HG03354 (cell line): ENCODE measurements around the gene AIFM3.

Experiments used
- ATAC-seq: cut with Tn5 transposase; IDR thresholded peaks from one replicate; pipeline ENCODE4 v1.9.1; 2021; ENCODE audit warnings: mild to moderate bottlenecking; ENCODE audit not compliant: unreplicated experiment, poor library complexity, severe bottlenecking

Gene AIFM3

DNA sequence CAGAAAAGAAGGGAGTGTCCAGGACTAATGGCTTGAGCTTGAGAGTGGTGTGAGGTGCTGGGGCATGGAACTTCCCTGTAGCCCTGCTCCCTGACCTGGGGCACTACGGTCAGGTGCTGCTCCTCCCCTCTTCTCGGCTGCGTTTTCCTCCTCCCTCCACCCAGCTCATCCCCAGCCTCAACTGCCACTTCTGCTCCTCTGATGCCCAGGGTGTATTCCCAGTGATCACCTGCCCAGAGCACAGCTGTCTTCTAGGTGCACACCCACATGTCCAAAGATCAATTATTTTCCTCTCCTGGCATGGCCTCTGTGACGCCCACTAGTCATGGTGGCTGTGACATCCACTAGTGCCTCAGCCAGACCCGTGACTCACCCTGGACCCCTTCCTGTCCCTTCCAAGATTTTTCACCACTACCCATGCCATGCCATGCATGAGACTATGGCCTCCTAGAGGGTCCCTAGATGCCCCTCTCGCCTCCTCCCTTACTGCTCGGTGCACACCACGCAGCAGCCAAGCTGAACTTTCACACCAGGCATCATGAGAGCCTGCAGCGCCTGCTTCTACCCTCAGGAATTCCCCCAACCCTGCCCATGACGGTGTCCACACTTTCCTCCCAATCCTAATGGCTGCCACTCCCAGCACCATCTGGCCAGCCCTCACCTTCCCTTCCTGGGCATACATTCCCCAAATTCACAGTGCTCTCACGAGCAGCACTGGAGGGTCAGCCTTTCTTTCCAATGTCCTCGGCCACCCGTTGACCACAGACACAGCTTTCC is 49.8 kb downstream of the AIFM3 start:
- ATAC-seq = no peak

GRCh38 chr22:21018314-21018713 is 51.3 kb downstream of the AIFM3 start:
- no peak for ATAC-seq

DNA sequence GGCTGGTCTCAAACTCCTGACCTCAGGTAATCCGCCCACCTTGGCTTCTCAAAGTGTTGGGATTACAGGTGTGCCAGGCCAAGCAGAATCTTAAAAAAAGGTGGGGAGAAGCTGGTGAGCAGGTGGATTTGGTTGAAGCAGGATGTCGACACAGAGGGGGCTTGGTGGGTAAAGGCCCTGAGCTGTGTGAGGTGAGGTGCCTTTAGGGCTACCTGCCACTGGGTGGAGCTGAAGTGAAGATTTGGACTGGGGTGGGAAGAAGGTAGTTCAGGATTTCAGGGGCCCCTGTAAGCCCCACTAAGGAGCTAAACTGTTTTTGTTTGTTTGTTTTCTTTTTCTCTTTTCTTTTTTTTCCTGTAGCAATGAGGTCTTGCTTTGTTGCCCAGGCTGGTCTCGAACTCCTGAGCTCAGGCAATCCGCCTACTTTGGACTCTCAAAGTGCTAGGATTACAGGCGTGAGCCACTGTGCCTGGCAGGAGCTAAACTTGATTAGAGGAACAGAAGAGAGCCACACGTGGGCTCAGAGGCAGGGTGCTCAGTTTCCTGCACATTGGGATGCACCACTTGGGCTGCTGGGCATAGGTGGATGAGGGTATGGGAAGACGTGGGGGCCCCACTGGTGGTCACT is 53.9 kb downstream of the AIFM3 start:
- ATAC-seq = no peak

GRCh38 chr22:21022507-21022906 is 55.5 kb downstream of the AIFM3 start:
- ATAC-seq = no peak

DNA sequence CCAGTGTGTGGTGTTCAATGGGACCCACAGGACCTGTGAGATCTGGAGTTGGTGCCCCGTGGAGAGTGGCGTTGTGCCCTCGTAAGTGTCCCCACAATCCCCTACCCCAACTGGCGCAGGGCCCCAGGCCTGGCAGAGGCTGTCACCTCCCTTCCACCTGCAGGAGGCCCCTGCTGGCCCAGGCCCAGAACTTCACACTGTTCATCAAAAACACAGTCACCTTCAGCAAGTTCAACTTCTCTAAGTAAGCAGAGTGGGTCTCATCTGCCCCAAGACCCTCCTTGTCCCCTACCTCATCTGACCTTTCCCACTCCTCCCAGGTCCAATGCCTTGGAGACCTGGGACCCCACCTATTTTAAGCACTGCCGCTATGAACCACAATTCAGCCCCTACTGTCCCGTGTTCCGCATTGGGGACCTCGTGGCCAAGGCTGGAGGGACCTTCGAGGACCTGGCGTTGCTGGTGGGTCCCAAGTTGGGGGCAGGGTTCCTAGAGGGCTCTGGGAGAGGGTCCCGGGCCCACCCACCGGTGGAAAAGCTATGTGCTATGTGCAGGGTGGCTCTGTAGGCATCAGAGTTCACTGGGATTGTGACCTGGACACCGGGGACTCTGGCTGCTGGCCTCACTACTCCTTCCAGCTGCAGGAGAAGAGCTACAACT is 56.0 kb downstream of the AIFM3 start:
- no peak for ATAC-seq

GRCh38 chr22:21025266-21025665 is 58.2 kb downstream of the AIFM3 start:
- no peak for ATAC-seq

GRCh38 chr22:21025763-21026755 is 59.0 kb downstream of the AIFM3 start:
- ATAC-seq = no peak

- ATAC-seq = no peak
Measured at GRCh38 chr22:21026783-21027692, 60.0 kb downstream of the AIFM3 start.

DNA sequence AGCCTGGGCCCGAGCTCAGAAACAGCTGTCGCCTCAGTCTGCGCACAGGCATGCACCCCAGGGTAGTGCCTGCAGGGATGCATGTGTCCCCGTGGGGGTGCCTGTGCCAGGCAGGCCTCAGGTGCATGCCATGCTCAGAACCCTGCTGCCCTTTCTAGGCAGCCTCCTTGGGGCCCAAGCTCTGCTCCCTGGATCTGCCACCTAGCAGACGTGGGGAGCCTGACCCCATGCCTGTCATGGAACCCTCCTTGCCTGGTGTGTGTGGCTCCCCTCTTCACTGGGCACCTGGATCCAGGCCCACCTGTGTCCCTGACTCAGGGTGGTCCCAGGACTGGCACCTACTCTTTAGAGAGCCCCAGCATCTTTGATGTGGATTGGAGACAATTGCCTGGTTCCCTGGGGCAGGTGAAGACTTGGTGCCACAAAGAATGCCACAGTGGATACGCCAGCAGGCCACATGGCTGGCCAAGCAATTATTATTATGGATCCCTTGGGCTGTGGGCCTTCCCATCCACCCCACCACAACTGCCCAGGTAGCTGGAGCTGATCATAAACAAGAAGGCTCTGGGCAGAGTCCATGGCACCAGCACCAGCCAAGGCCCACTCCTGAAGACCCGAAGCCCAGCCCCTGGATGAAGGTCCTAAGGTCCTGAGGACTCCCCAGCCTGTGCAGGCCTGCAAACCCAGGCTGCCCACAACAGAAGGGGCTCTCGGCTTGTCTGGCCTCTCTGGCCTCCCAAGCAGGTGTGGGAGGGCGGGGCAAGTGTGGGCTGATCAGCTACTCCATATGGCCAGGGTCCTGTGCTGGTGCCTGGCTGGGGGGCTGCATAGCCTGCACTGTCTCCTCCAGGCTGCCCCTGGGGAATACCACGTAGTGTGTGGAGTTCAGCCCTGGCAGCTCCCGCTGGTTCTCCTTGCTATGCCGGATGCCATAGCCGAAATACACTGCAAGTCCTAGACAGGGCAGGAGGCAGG is 61.5 kb downstream of the AIFM3 start:
- ATAC-seq = no peak

- ATAC-seq = no peak
Measured at GRCh38 chr22:21029486-21030025, 62.5 kb downstream of the AIFM3 start.

DNA sequence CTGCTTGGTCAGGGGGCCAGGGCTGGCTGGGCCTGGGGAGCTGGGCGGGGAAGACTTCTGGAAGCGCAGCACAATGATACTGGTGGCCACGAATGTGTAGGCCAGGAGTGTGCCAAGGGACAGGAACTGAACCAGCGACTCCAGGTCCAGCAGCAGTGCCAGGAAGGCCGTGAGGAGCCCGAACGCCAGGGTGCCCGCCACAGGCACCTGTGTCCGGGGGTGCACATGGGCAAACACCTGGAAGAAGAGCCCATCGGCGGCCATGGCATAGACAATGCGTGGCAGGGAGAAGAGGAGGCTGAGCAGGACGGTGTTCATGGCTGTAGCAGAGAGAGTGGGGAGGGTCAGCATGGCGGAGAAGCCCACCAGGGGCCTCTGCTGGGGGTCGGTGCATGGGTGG is 63.0 kb downstream of the AIFM3 start:
- ATAC-seq = no peak
